IMR-90 (cell line): Measurements from ENCODE around the gene SMYD2. TPM values are rescaled to one million over a fixed set of nuclear protein-coding genes. Genes with fewer than 3 reads are reported as not detected.

ENCODE experiments used
- ATAC-seq: fragments of 200-7000 bp; cut with Tn5 transposase; 2 replicates; pipeline ENCODE4 v1.9.1; 2020; ENCODE audit warnings: low read depth, mild to moderate bottlenecking, moderate library complexity
- BruUV-seq: library from RNA; stranded (reverse); fragments of 400-500 nt; replicated peaks from 2 replicates; lab custom pipeline; 2021; lab: Mats Ljungman, UMichigan
- CTCF ChIA-PET: fragments of 300-600 bp; formaldehyde crosslinking; extraction: SDS; loops from one replicate; lab custom pipeline; 2021; ENCODE audit warnings: antibody characterized with exemption; lab: Yijun Ruan, JAX
- POLR2A ChIA-PET: fragments of 300-600 bp; sonication (Branson Sonifier 250); formaldehyde crosslinking; loops from one replicate; lab custom pipeline; 2022; ENCODE audit warnings: antibody characterized with exemption; ENCODE audit not compliant: unreplicated experiment; lab: Charles Lee
- DNase-seq: peaks from one replicate; pipeline ENCODE4 v3.0.0; 2013
- H2AFZ ChIP-seq: replicated peaks from 2 replicates; pipeline ENCODE3; 2013; ENCODE audit warnings: low read length, mild to moderate bottlenecking; ENCODE audit not compliant: poor library complexity
- H2AK5ac ChIP-seq: 2 replicates; pipeline ENCODE4 v1.6.1; 2013; ENCODE audit warnings: low read depth, low read length, inconsistent platforms
- H2AK9ac ChIP-seq: replicated peaks from 2 replicates; pipeline ENCODE3; 2013; ENCODE audit warnings: mild to moderate bottlenecking, low read depth, low read length, moderate library complexity; ENCODE audit not compliant: poor library complexity
- H2BK120ac ChIP-seq: 2 replicates; pipeline ENCODE4 v1.6.1; 2013; ENCODE audit warnings: low read depth, low read length, inconsistent platforms
- H2BK15ac ChIP-seq: 3 replicates; pipeline ENCODE4 v1.6.1; 2013; ENCODE audit warnings: low read depth, low read length, inconsistent platforms
- H2BK20ac ChIP-seq: 2 replicates; pipeline ENCODE4 v1.6.1; 2013; ENCODE audit warnings: low read depth, mild to moderate bottlenecking, inconsistent platforms, low read length, moderate library complexity
- H2BK5ac ChIP-seq: 2 replicates; pipeline ENCODE4 v1.6.1; 2013; ENCODE audit warnings: mild to moderate bottlenecking, low read depth, low read length, inconsistent platforms; ENCODE audit not compliant: poor library complexity, severe bottlenecking
- H3K14ac ChIP-seq: replicated peaks from 2 replicates; pipeline ENCODE4 v1.6.1; 2013; ENCODE audit warnings: low read depth, low read length, inconsistent platforms
- H3K18ac ChIP-seq: 2 replicates; pipeline ENCODE4 v1.6.1; 2013; ENCODE audit warnings: low read depth, low read length, control low read depth
- H3K23ac ChIP-seq: 2 replicates; pipeline ENCODE4 v1.6.1; 2013; ENCODE audit warnings: low read depth, low read length, inconsistent platforms
- H3K27ac ChIP-seq: 2 replicates; pipeline ENCODE4 v1.5.1; 2013; ENCODE audit warnings: mild to moderate bottlenecking, control low read depth, low read length; ENCODE audit not compliant: insufficient read depth
- H3K27me3 ChIP-seq: 2 replicates; pipeline ENCODE4 v1.6.1; 2013; ENCODE audit warnings: low read length; ENCODE audit not compliant: control insufficient read depth, insufficient read depth
- H3K36me3 ChIP-seq: 2 replicates; pipeline ENCODE4 v1.6.1; 2013; ENCODE audit warnings: low read length, mixed read lengths; ENCODE audit not compliant: control insufficient read depth, insufficient read depth
- H3K4ac ChIP-seq: 2 replicates; pipeline ENCODE4 v1.6.1; 2013; ENCODE audit warnings: low read depth, low read length, inconsistent platforms
- H3K4me1 ChIP-seq: 2 replicates; pipeline ENCODE4 v1.6.1; 2013; ENCODE audit warnings: low read length, mixed read lengths; ENCODE audit not compliant: control insufficient read depth, insufficient read depth
- H3K4me2 ChIP-seq: 2 replicates; pipeline ENCODE4 v1.6.1; 2013; ENCODE audit warnings: low read depth, mild to moderate bottlenecking, control low read depth, low read length, moderate library complexity
- H3K4me3 ChIP-seq: 2 replicates; pipeline ENCODE4 v1.5.1; 2013; ENCODE audit warnings: low read depth, mild to moderate bottlenecking, control low read depth, low read length, moderate library complexity; ENCODE audit not compliant: insufficient read depth
- H3K56ac ChIP-seq: 2 replicates; pipeline ENCODE4 v1.6.1; 2013; ENCODE audit warnings: low read length, inconsistent platforms; ENCODE audit not compliant: insufficient read depth; ENCODE audit errors: extremely low read depth
- H3K79me1 ChIP-seq, 2 experiments: 2 replicates each; pipeline ENCODE4 v1.6.1; 2013; ENCODE audit warnings: low read length in 2 of 2, inconsistent platforms in 1 of 2, low read depth in 1 of 2
- H3K9ac ChIP-seq: 2 replicates; pipeline ENCODE4 v1.6.1; 2013; ENCODE audit warnings: low read depth, low read length, control low read depth
- H3K9me1 ChIP-seq: 2 replicates; pipeline ENCODE4 v1.6.1; 2013; ENCODE audit warnings: low read length, inconsistent platforms; ENCODE audit not compliant: insufficient read depth
- H3K9me3 ChIP-seq: 2 replicates; pipeline ENCODE4 v1.6.1; 2013; ENCODE audit warnings: low read length; ENCODE audit not compliant: control insufficient read depth, insufficient read depth
- H4K20me1 ChIP-seq: 2 replicates; pipeline ENCODE4 v1.6.1; 2013; ENCODE audit warnings: low read length, inconsistent platforms; ENCODE audit not compliant: insufficient read depth
- H4K5ac ChIP-seq: 2 replicates; pipeline ENCODE4 v1.6.1; 2013; ENCODE audit warnings: mild to moderate bottlenecking, low read depth, low read length, control low read depth
- H4K8ac ChIP-seq, 2 experiments: 2 replicates each; pipeline ENCODE4 v1.6.1; 2013; ENCODE audit warnings: low read depth in 2 of 2, low read length in 2 of 2, control low read depth in 1 of 2, inconsistent platforms in 1 of 2
- H4K91ac ChIP-seq: 2 replicates; pipeline ENCODE4 v1.6.1; 2013; ENCODE audit warnings: low read depth, low read length, inconsistent platforms; ENCODE audit not compliant: insufficient read depth
- POLR2A ChIP-seq: IDR thresholded peaks from 2 replicates; pipeline ENCODE4 v1.6.1; 2012; ENCODE audit warnings: mild to moderate bottlenecking, low read depth, low read length
- RFX5 ChIP-seq: IDR thresholded peaks from 2 replicates; pipeline ENCODE4 v1.8.0; 2012; ENCODE audit warnings: low read depth, mild to moderate bottlenecking, low read length, moderate library complexity
- WGBS, 2 experiments: methylation state at CpG; one replicate each; pipeline versions ENCODE4 v1.1.5 to v1.1.7; 2013; ENCODE audit warnings: missing lambda C conversion rate in 2 of 2; ENCODE audit not compliant: insufficient read length in 1 of 2; ENCODE audit errors: extremely low coverage in 2 of 2; 5-methylcytosine and 5-hydroxymethylcytosine counted together
- dilution Hi-C: fragments of 300-500 bp; cut with HindIII; formaldehyde crosslinking; loops from one replicate; pipeline ENCODE4 v1.14.3; 2018; ENCODE audit warnings: low sequenced_read_pairs; ENCODE audit not compliant: unreplicated experiment
- in situ Hi-C: fragments of 300-500 bp; cut with MboI; formaldehyde crosslinking; loops from 3 replicates; pipeline ENCODE4 v1.14.3; 2019; ENCODE audit warnings: low sequenced_read_pairs, inconsistent platforms, mixed read lengths
- intact Hi-C: fragments of 100-400 bp; cut with micrococcal nuclease; formaldehyde crosslinking; loops from 2 replicates; pipeline ENCODE4 v1.10.0; 2022
- polyA plus RNA-seq, 3 experiments: library from polyadenylated mRNA; depleted of rRNA; stranded (reverse); fragments of >200 nt; gene quantifications; 2 replicates each; pipeline ENCODE4 v1.2.3, GENCODE V29; 2012; ENCODE audit warnings: low replicate concordance in 1 of 3
- total RNA-seq: library from RNA; depleted of rRNA; stranded (reverse); fragments of >200 nt; gene quantifications from 2 replicates; pipeline ENCODE4 v1.2.3, GENCODE V29; 2012

SMYD2 gene
- total and polyA plus RNA-seq, 2 of the 4 experiments (the other 2 are of a cell fraction): 32.7 to 61.7 TPM

DNA sequence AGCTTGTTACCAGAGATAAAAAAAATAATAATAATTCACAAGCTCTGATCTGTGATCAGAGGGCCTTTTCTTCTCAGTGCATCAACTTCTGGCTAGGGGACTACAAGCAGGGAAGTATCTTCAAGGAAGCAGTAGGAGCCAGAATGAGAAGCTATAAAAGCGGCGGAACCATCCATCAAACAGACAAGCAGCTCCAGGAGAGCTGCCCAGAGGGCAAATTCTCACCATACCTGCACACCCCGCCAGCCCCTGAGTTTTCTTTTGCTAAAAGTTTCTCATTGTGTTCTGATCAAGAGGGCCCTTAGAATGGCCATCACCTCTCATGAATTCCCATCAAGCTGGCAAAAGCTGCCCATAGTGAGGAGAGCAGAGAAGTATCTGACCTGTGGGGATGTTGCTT lies 99.4 kb downstream of the SMYD2 start:
- Histone ChIP-seq H2BK20ac (no peak overlapping the region), H2BK5ac (no peak overlapping the region), H2AK9ac (no peak overlapping the region), H2AK5ac (no peak overlapping the region), H2BK15ac (no peak overlapping the region), H2AFZ (no peak overlapping the region), H4K8ac (no peak overlapping the region), H2BK120ac (0 out of 2 replicates have a peak overlapping the region, but pooled peaks have one; percentile 29), H3K79me1 (peaks cover 35 to 57% of the 10 kb centered on the region in 2 experiments), H3K23ac (no peak overlapping the region), H3K9me3 (no peaks in the 10 kb centered on the region), H3K18ac (no peak overlapping the region), H3K27me3 (no peaks in the 10 kb centered on the region), H3K4ac (no peak overlapping the region; the same call in 1 of the 2 replicates), H3K4me1 (peaks cover 10% of the 10 kb centered on the region), H3K4me3 (no peak overlapping the region), H4K20me1 (no peaks in the 10 kb centered on the region), H4K5ac (no peak overlapping the region), H3K9me1 (peaks cover 10% of the 10 kb centered on the region), H3K9ac (no peak overlapping the region), H4K91ac (0 out of 2 replicates have a peak overlapping the region, but pooled peaks have one; percentile 7), H3K4me2 (no peak overlapping the region), H3K36me3 (peaks cover 56% of the 10 kb centered on the region), H3K56ac (no peak overlapping the region), H3K27ac (no peak overlapping the region), H3K14ac (no peak overlapping the region)
- no TSS peak for BruUV-seq
- DNase-seq (no peak), ATAC-seq (no peak)
- CTCF ChIA-PET: interaction anchor here (0.6 kb wide), 1 partner anchor 37 kb away, joined by 3 read pairs; no protein-coding TSS in a partner anchor
- POLR2A ChIA-PET: no interaction called here
- intact Hi-C loops: no loop called here
- WGBS, 2 experiments: no CpG with 5 or more reads among the region's 3 CpGs
- TF ChIP-seq RFX5: no peak
- no peak for TF ChIP-seq POLR2A
- in situ Hi-C loops: no loop called here
- dilution Hi-C loops: no loop called here
